H9 (cell line): ENCODE measurements around the gene CRAMP1. TPM values are rescaled to one million over a fixed set of nuclear protein-coding genes. Genes with fewer than 3 reads are reported as not detected.

Source experiments
- DNase-seq: peaks from one replicate; pipeline ENCODE4 v3.0.0-alpha.2; 2017
- H2AFZ ChIP-seq: one replicate; pipeline ENCODE4 v1.6.1; 2013; ENCODE audit warnings: mild to moderate bottlenecking, low read length, control low read depth, moderate library complexity
- H2AK5ac ChIP-seq: 2 replicates; pipeline ENCODE4 v1.6.1; 2013; ENCODE audit warnings: low read length, control low read depth, mixed read lengths; ENCODE audit not compliant: insufficient read length
- H2BK120ac ChIP-seq: one replicate; pipeline ENCODE4 v1.6.1; 2013; ENCODE audit warnings: low read depth, mild to moderate bottlenecking, low read length, control low read depth, inconsistent platforms; ENCODE audit not compliant: poor library complexity, severe bottlenecking
- H2BK12ac ChIP-seq: 2 replicates; pipeline ENCODE4 v1.6.1; 2013; ENCODE audit warnings: low read length, control low read depth, mixed read lengths, low read depth; ENCODE audit not compliant: insufficient read length
- H2BK15ac ChIP-seq: 2 replicates; pipeline ENCODE4 v1.6.1; 2013; ENCODE audit warnings: low read depth, low read length, control low read depth
- H2BK20ac ChIP-seq: one replicate; pipeline ENCODE4 v1.6.1; 2013; ENCODE audit warnings: low read depth, mild to moderate bottlenecking, low read length, control low read depth, inconsistent platforms; ENCODE audit not compliant: poor library complexity, severe bottlenecking
- H2BK5ac ChIP-seq: 2 replicates; pipeline ENCODE4 v1.6.1; 2013; ENCODE audit warnings: low read length, control low read depth, mixed read lengths; ENCODE audit not compliant: insufficient read length
- H3K14ac ChIP-seq: 2 replicates; pipeline ENCODE4 v1.6.1; 2013; ENCODE audit warnings: low read length, control low read depth; ENCODE audit not compliant: insufficient read depth
- H3K18ac ChIP-seq: 2 replicates; pipeline ENCODE4 v1.6.1; 2013; ENCODE audit warnings: low read depth, mild to moderate bottlenecking, mixed read lengths, low read length, control low read depth; ENCODE audit not compliant: insufficient read length
- H3K23ac ChIP-seq: 2 replicates; pipeline ENCODE4 v1.6.1; 2013; ENCODE audit warnings: low read length, control low read depth, mixed read lengths, low read depth; ENCODE audit not compliant: insufficient read length
- H3K23me2 ChIP-seq: 2 replicates; pipeline ENCODE4 v1.6.1; 2013; ENCODE audit warnings: low read depth, mild to moderate bottlenecking, mixed read lengths, low read length, control low read depth; ENCODE audit not compliant: insufficient read length, poor library complexity, severe bottlenecking
- H3K27ac ChIP-seq: 2 replicates; pipeline ENCODE4 v1.5.1; 2013; ENCODE audit warnings: low read length, control low read depth, mixed read lengths, low read depth; ENCODE audit not compliant: insufficient read length
- H3K27me3 ChIP-seq: 2 replicates; pipeline ENCODE4 v1.6.1; 2013; ENCODE audit warnings: low read length, control low read depth, inconsistent platforms; ENCODE audit not compliant: insufficient read depth
- H3K4ac ChIP-seq: 2 replicates; pipeline ENCODE4 v1.6.1; 2013; ENCODE audit warnings: low read depth, mild to moderate bottlenecking, control low read depth, inconsistent platforms, low read length, moderate library complexity
- H3K4me1 ChIP-seq: 2 replicates; pipeline ENCODE4 v1.6.1; 2013; ENCODE audit warnings: low read length, control low read depth, inconsistent platforms; ENCODE audit not compliant: insufficient read depth
- H3K4me2 ChIP-seq: 2 replicates; pipeline ENCODE4 v1.6.1; 2013; ENCODE audit warnings: low read length, control low read depth, mixed read lengths; ENCODE audit not compliant: insufficient read length, insufficient read depth
- H3K56ac ChIP-seq: 2 replicates; pipeline ENCODE4 v1.6.1; 2013; ENCODE audit warnings: low read depth, mild to moderate bottlenecking, mixed read lengths, low read length, control low read depth; ENCODE audit not compliant: insufficient read length
- H3K79me1 ChIP-seq: 2 replicates; pipeline ENCODE4 v1.6.1; 2013; ENCODE audit warnings: low read depth, mild to moderate bottlenecking, moderate library complexity, low read length, control low read depth, inconsistent platforms; ENCODE audit not compliant: insufficient read depth, poor library complexity, severe bottlenecking
- H3K79me2 ChIP-seq: 2 replicates; pipeline ENCODE4 v1.6.1; 2013; ENCODE audit warnings: low read length, control low read depth, inconsistent platforms; ENCODE audit not compliant: insufficient read depth
- H3K9ac ChIP-seq: 2 replicates; pipeline ENCODE4 v1.6.1; 2013; ENCODE audit warnings: low read length, control low read depth, mixed read lengths; ENCODE audit not compliant: insufficient read length; ENCODE audit errors: extremely low read depth
- H3K9me3 ChIP-seq: one replicate; pipeline ENCODE4 v1.6.1; 2013; ENCODE audit warnings: low read depth, low read length, inconsistent platforms; ENCODE audit not compliant: control insufficient read depth
- H3T11ph ChIP-seq: one replicate; pipeline ENCODE4 v1.6.1; 2013; ENCODE audit warnings: mild to moderate bottlenecking, low read length, control low read depth, inconsistent platforms
- H4K20me1 ChIP-seq: one replicate; pipeline ENCODE4 v1.6.1; 2013; ENCODE audit not compliant: control insufficient read depth, insufficient read length, insufficient read depth
- H4K5ac ChIP-seq: 2 replicates; pipeline ENCODE4 v1.6.1; 2013; ENCODE audit warnings: low read depth, mild to moderate bottlenecking, mixed read lengths, low read length, control low read depth; ENCODE audit not compliant: insufficient read length
- H4K8ac ChIP-seq: replicated peaks from 2 replicates; pipeline ENCODE4 v1.6.1; 2013; ENCODE audit warnings: low read length, control low read depth, mixed read lengths, low read depth; ENCODE audit not compliant: insufficient read length
- H4K91ac ChIP-seq: 2 replicates; pipeline ENCODE4 v1.6.1; 2013; ENCODE audit warnings: low read depth, mild to moderate bottlenecking, moderate library complexity, mixed read lengths, low read length, control low read depth; ENCODE audit not compliant: insufficient read length
- H3K27ac Mint-ChIP-seq, 3 experiments: 2 replicates in 2 of 3; 3 replicates in 1 of 3; pipeline ENCODE4 v1.8.0; 2020 to 2021; ENCODE audit warnings: mixed read lengths in 3 of 3, mild to moderate bottlenecking in 1 of 3, moderate library complexity in 1 of 3
- H3K27me3 Mint-ChIP-seq: 2 replicates; pipeline ENCODE4 v1.8.0; 2021; ENCODE audit warnings: low read depth, mild to moderate bottlenecking, moderate library complexity, mixed read lengths
- H3K36me3 Mint-ChIP-seq, 3 experiments: 2 replicates in 2 of 3; 3 replicates in 1 of 3; pipeline ENCODE4 v1.8.0; 2020 to 2021; ENCODE audit warnings: low read depth in 3 of 3, mixed read lengths in 3 of 3; ENCODE audit not compliant: insufficient read depth in 1 of 3
- H3K4me1 Mint-ChIP-seq, 2 experiments: 2 replicates each; pipeline ENCODE4 v1.8.0; 2020; ENCODE audit warnings: mixed read lengths in 2 of 2
- H3K4me3 Mint-ChIP-seq, 2 experiments: 2 replicates in 1 of 2; 3 replicates in 1 of 2; pipeline ENCODE4 v1.8.0; 2020 to 2021; ENCODE audit warnings: mild to moderate bottlenecking in 2 of 2, mixed read lengths in 2 of 2, moderate library complexity in 1 of 2
- H3K9me3 Mint-ChIP-seq, 2 experiments: 2 replicates in 1 of 2; 3 replicates in 1 of 2; pipeline ENCODE4 v1.8.0; 2020; ENCODE audit warnings: mild to moderate bottlenecking in 2 of 2, mixed read lengths in 2 of 2, moderate library complexity in 1 of 2
- CTCF ChIP-seq: fragments of 200-600 bp; sonication (generic); conservative IDR thresholded peaks from 3 replicates; pipeline ENCODE4 v1.8.0; 2021; ENCODE audit warnings: antibody characterized with exemption, mild to moderate bottlenecking
- WGBS: extraction: QIAGEN DNeasy Blood & Tissue Kit; methylation state at CpG from one replicate; pipeline ENCODE4 v1.1.7; 2013; ENCODE audit warnings: missing lambda C conversion rate, low lambda C conversion rate, mixed read lengths; ENCODE audit not compliant: insufficient read length; ENCODE audit errors: extremely low coverage; 5-methylcytosine and 5-hydroxymethylcytosine counted together
- total RNA-seq: library from RNA; stranded (reverse); gene quantifications from 2 replicates; pipeline ENCODE4 v1.2.1, GENCODE V29; 2021

Gene CRAMP1
- total RNA-seq, 1 experiment from 2014 or later, result 46.2 TPM

DNA sequence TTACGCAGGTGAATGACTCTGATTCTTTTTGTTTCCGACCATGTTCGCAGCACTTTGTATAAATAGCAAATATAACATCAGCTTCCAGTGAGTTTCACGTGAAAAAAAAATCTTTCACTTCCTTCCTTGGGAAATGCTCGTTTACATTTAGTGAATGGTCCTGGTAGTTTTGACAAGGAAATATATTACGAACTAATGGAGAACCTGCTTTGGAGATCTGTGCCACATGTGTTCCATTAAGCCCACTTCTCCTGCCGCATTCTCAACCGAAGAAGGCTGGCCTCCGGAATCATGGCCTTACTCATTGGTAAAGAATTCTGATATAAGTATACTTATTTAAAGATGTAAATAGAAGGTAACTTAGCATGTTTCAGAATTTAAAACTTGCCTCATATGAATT, 3.6 kb downstream of the CRAMP1 start:
- Histone ChIP-seq H3K18ac (no peak overlapping the region), H2BK12ac (no peak overlapping the region), H4K20me1 (no peaks in the 10 kb centered on the region), H3K23ac (no peak overlapping the region), H3K56ac (no peak overlapping the region), H3K4me1 (no peaks in the 10 kb centered on the region), H4K8ac (no peak overlapping the region), H3T11ph (no peak overlapping the region), H2BK5ac (no peak overlapping the region), H4K5ac (no peak overlapping the region), H3K27me3 (peaks cover 6% of the 10 kb centered on the region; the same call in 1 of the 2 replicates), H3K4ac (no peak overlapping the region), H3K23me2 (peaks cover 17% of the 10 kb centered on the region), H3K4me2 (peak overlapping the region; percentile 37), H2AFZ (no peak overlapping the region), H4K91ac (no peak overlapping the region), H3K9me3 (no peaks in the 10 kb centered on the region), H3K79me2 (peaks cover 12% of the 10 kb centered on the region; the same call in 1 of the 2 replicates), H2BK120ac (no peak overlapping the region), H2BK20ac (no peak overlapping the region), H3K79me1 (peaks cover 8% of the 10 kb centered on the region), H3K27ac (no peak overlapping the region), H3K9ac (no peak overlapping the region), H2BK15ac (no peak overlapping the region), H2AK5ac (no peak overlapping the region), H3K14ac (no peak overlapping the region)
- H3K4me3 Mint-ChIP-seq, result peak overlapping the region; percentile 83
- peaks cover 0 to 3% of the 10 kb centered on the region in 2 experiments; a peak in 1 of 5 replicates for H3K9me3 Mint-ChIP-seq
- no peak for TF ChIP-seq CTCF
- H3K4me1 Mint-ChIP-seq, result peaks cover 15 to 23% of the 10 kb centered on the region in 2 experiments
- no peak for DNase-seq
- peaks cover 17% of the 10 kb centered on the region for H3K27me3 Mint-ChIP-seq
- WGBS, result no CpG with 5 or more reads among the region's 9 CpGs
- H3K27ac Mint-ChIP-seq, result no peak overlapping the region
- peaks cover 11 to 44% (median 42%) of the 10 kb centered on the region in 3 experiments for H3K36me3 Mint-ChIP-seq
